SK-N-SH (cell line): ENCODE data around the gene NRG3.

Source experiments
- ELF1 ChIP-seq: IDR thresholded peaks from 2 replicates; pipeline ENCODE4 v1.4.0; 2012
- EP300 ChIP-seq, 2 experiments: IDR thresholded peaks; 2 replicates each; pipeline versions ENCODE4 v1.4.0 to v1.6.1; 2012; ENCODE audit warnings: borderline replicate concordance in 1 of 2, low read depth in 1 of 2, low read length in 1 of 2
- EZH2phosphoT487 ChIP-seq: fragments of 200-600 bp; sonication (generic); IDR thresholded peaks from 2 replicates; pipeline ENCODE4 v1.6.1; 2017; ENCODE audit warnings: low read depth, mixed run types, mild to moderate bottlenecking, antibody characterized with exemption, moderate library complexity, borderline replicate concordance
- JUND ChIP-seq: IDR thresholded peaks from 2 replicates; pipeline ENCODE4 v1.4.0; 2012
- MXI1 ChIP-seq: IDR thresholded peaks from 2 replicates; pipeline ENCODE4 v1.6.1; 2012; ENCODE audit warnings: mild to moderate bottlenecking, low read depth, low read length, improper control_type of control experiment
- SMC3 ChIP-seq: IDR thresholded peaks from 2 replicates; pipeline ENCODE4 v1.6.1; 2012; ENCODE audit warnings: low read depth, low read length, improper control_type of control experiment
- TAF1 ChIP-seq: IDR thresholded peaks from 2 replicates; pipeline ENCODE4 v1.6.1; 2012; ENCODE audit warnings: low read depth, mild to moderate bottlenecking, low read length, moderate library complexity, borderline replicate concordance
- TF ChIP-seq, protein P1 (sequence below): fragments of 200-600 bp; sonication (generic); IDR thresholded peaks from 2 replicates; pipeline ENCODE4 v1.6.1; 2017; ENCODE audit warnings: antibody characterized with exemption, mild to moderate bottlenecking, moderate library complexity
- TF ChIP-seq, protein P2 (sequence below): IDR thresholded peaks from 2 replicates; pipeline ENCODE4 v1.4.0; 2012; ENCODE audit warnings: low read depth
- TF ChIP-seq, protein P3 (sequence below): fragments of 150-350 bp; IDR thresholded peaks from 2 replicates; pipeline ENCODE4 v1.6.1; 2017; ENCODE audit warnings: antibody characterized with exemption, low read length, low read depth, borderline replicate concordance

DNA sequence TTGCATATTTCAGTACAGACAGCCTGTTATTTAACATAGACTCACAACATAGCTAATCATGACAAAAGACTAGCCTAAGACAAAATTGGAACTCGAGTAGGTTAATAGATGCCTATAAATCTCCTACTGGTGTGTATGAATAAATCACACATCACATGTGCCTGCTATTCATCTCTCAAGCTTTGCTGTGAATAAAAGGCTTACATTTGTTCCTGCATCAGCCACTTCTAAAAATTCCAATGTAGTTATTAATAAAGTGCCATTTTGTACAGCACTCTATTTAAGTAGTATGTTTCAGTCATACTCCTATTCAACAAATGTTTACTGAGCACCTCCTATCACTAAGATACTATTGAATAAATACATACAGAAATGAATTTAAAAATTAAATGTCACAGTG is 486.3 kb downstream of the NRG3 start:
- TF ChIP-seq SMC3: no peak
- no peak for TF ChIP-seq MXI1
- no peak for TF ChIP-seq ELF1
- TF ChIP-seq, protein P1, sequence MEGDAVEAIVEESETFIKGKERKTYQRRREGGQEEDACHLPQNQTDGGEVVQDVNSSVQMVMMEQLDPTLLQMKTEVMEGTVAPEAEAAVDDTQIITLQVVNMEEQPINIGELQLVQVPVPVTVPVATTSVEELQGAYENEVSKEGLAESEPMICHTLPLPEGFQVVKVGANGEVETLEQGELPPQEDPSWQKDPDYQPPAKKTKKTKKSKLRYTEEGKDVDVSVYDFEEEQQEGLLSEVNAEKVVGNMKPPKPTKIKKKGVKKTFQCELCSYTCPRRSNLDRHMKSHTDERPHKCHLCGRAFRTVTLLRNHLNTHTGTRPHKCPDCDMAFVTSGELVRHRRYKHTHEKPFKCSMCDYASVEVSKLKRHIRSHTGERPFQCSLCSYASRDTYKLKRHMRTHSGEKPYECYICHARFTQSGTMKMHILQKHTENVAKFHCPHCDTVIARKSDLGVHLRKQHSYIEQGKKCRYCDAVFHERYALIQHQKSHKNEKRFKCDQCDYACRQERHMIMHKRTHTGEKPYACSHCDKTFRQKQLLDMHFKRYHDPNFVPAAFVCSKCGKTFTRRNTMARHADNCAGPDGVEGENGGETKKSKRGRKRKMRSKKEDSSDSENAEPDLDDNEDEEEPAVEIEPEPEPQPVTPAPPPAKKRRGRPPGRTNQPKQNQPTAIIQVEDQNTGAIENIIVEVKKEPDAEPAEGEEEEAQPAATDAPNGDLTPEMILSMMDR: no peak
- TF ChIP-seq EZH2phosphoT487: no peak
- no peak for TF ChIP-seq EP300 (IDR thresholded peaks at IDR 0.05; ENCODE audit: borderline replicate concordance in 1 of 2, low read depth in 1 of 2, low read length in 1 of 2)
- TF ChIP-seq JUND: no peak
- TF ChIP-seq, protein P2, sequence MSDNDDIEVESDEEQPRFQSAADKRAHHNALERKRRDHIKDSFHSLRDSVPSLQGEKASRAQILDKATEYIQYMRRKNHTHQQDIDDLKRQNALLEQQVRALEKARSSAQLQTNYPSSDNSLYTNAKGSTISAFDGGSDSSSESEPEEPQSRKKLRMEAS: no peak
- no peak for TF ChIP-seq TAF1
- TF ChIP-seq, protein P3, sequence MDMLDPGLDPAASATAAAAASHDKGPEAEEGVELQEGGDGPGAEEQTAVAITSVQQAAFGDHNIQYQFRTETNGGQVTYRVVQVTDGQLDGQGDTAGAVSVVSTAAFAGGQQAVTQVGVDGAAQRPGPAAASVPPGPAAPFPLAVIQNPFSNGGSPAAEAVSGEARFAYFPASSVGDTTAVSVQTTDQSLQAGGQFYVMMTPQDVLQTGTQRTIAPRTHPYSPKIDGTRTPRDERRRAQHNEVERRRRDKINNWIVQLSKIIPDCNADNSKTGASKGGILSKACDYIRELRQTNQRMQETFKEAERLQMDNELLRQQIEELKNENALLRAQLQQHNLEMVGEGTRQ: no peak
